IPS DF 19.7 (cell line): ENCODE results near the gene KAZN.

ENCODE experiments used
- DNase-seq: peaks from one replicate; pipeline ENCODE4 v3.0.0-alpha.2; 2013; ENCODE audit warnings: low read depth, low spot score

Gene KAZN

DNA sequence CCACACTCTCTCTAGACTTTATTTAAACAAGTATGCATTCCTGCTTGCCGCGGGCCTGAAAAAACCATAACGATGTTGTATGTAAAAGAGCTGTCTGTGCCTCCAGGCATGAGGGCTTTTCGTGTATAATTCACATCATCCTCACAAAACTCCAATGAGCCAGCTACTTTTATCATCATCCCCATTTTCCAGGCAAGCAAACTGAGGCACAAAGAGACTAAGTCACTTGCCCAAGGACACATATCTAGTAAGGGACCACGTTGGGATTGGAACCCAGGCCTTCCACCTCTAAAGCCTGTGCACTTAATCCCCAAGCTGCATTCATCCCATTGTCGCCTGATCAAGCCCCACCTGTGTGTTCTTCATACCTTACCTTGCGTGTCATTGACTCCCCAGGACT, 226.9 kb downstream of the KAZN start:
- DNase-seq, result no peak

DNA sequence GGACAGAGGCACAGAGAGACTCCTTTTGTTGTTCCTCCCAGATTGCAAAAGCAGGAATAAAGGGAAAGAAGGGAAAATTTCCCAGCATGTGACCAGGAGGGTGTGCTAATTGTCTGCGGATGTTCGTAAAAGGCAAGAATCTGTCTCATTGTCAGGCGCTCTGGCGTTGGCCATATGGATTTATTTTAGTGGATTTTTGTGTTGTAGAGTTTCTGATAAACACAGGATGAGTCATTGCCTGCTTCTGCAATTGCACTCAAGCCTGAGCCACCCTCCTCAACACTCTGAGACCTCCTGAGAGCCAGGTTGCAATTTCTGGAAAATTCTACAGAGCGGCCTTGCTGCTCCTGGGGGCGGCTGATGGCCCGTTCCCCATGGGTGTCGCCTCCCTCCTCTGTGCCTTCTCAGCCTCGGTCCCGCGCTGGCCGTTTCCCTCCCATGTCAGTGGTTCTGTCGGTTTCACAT, 227.7 kb downstream of the KAZN start:
- no peak for DNase-seq

DNA sequence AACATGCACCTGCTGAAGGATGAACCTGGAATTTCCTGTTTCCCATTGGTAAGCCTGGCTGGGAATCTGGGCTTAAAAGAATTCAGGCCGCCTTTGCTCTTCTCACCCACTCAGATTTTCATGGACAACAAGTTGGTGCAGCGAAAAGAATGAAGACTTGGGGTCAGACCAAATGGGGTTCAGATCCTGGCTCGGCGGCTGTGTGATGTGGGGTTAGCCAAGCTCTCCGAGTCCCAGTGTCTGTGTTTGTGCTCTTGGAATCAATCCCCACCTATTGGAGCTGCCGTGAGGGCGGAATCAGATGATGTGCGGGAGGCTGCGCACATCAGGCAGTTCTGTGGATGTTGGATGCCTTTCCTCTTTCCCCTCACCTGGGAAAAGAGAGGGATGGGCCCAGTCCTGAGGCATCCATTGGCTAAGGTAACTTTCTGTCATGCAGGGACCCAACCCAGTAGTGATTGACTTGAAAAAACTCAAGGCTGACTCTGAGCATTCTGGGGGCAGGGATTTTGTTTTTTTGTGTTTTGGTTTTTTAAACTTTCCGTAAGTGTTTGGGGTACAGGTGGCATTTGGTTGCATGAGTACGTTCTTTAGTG, 228.3 kb downstream of the KAZN start:
- DNase-seq, result no peak

DNA sequence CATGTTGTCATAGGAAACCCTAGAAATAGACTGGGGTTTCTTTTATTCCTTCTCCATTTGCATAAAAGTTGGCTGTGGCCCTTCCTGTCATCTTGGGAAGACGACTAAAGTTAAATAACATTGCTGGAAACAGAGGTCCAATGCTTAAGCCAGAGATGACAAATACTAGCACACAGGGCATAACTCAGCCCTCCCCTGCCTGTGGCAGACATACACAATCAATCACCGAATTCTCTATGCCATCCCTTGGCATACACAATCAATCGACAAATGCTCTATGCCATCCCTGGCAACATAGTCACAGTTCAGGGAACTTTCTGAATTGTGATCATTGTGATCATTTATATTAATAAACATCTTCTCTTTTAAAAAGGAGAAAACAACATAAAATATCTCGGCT, 229.4 kb downstream of the KAZN start:
- no peak for DNase-seq

DNA sequence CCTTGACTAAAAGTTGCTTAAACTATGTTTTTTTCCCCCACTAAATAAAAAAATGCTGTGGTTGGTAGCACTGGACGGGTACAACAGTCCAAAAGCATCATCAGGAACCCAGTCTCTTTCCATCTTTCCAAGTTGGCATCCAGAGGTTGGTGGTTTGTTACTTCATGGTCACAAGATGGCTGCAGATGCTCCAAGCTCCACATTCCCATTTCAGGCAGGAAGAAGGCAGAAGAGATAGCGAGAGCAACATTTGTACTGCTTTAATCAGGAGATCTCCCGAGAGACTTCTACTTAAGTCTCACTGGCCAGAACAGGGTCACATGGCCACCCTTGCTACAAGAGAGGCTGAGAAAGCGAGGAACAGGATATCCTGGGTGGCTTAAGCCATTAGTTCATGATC, 230.2 kb downstream of the KAZN start:
- DNase-seq, result no peak

DNA sequence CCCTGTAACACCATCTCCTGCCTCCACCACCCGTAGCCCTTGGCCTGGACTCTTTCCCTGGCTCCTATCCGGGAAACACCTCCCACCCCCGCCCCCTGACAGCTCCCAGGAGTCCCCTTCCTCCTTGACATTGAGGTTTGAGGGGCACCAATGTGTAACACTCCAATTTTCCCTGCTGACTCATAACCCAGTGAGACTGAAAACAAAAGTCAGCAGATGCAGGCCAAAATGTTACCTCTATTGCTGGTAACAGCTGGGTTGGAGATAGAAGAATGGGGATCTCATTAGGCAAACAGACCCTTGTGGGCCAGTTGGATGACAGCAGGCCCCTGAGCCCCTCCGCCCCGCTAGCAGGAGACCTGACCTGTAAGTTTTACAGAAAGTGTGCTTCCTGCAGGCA, 237.2 kb downstream of the KAZN start:
- DNase-seq, result no peak

DNA sequence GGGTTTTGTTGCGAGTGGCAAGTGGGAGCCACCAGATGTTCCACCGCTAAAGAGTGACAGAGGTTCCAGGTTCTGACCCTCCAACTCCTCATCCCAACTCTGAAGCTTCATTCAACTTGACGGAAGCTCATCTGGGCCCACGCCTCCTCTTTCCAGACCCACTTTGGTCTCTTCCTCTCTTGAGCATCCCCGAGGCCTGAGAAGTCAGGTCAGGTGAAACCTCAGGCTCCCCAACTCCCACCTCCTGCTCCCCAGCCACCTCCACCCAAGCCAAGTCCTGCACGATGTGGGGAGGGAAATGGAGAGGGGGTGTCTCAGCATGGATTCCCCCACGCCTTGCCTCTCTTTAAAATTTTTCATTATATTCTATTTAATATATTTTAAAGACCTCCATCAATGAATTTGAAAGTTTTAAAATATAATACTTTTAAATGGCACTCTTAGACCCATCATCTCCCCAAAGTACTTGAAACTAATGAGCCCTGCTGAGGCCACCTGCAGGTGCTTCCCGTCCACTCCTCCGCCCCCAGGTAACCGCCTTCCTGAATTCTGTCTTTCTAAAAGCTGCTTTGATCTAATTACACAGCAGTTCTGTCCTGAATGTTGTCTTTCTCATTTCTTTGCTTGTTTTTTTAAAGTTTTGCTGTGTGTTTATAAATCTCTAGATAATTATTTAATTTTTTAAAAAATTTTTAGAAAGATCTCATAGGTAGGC, 238.1 kb downstream of the KAZN start:
- no peak for DNase-seq

DNA sequence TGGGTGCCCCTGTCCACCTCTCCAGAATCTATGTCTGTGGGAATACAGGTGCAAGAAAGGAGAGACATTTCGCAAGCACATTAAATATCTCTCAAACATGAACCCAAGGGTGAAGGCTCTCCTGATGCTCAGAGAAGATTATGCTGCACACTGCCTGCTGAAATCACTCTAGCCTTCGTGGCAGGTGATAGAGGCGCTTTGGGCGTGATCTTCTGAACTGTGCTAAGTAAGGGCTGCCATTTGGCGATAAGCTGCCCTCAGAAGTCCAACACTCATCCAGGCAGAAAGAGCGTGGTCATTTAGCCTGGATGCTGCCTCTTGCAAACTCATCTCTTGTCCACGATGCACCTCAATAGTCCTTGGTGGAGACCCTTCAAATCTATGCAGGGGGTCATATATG, 241.9 kb downstream of the KAZN start:
- DNase-seq, result no peak

DNA sequence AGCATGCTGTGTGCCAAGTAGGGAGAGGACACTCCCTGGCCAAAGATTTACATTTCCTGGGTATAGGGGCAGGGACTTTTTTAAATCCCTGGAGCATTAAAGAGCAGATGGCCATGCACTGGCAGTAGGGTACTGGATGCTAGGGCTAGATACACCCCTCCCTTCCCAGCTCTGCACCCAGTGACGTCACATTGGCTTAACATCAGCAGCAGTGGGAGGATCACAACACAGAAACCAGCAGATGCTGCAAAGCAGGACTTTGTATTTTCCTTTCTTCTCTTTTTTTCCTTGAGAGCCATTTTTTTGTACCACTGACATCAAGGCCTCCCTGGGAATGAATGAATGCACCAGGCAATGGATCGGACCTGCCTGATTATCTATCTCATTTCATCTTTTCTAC, 243.0 kb downstream of the KAZN start:
- DNase-seq, result no peak

DNA sequence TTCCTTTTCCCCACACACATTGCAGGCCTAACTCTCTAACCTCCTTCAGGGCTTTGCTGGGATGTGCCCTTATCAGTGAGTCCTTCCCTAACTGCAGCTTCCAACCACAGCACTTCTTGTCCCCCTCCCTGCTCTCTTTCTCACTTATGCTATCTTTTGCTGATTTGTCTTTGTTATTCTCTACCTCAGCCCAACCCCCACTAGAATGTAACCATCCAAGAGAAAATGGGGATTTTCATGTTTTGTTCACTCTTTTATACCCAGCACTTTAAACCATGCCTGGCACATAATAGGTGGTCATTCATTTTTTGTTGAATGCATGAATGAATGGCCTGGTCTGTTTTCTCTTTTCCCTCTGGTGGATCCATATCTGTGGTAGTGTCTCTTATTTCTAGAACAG, 243.5 kb downstream of the KAZN start:
- no peak for DNase-seq

DNA sequence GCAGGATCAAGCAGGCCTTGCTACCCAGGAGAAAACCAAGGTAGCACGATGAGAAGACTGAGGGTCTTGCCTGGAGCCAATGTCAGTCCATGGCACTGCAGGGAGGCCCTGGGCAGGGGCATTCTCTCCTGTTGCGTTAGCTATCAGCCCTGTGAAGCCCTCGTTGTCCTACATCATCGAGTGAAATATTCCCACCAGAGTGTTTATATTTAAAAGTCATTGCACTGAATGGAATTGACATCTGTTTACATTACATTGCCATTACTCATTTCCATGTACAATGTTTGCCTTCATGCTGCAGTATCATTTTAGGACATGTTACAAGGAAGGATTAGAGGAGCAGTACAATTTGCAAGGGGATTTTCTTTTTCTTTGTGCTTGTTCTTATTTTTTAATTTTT, 243.9 kb downstream of the KAZN start:
- DNase-seq, result no peak

DNA sequence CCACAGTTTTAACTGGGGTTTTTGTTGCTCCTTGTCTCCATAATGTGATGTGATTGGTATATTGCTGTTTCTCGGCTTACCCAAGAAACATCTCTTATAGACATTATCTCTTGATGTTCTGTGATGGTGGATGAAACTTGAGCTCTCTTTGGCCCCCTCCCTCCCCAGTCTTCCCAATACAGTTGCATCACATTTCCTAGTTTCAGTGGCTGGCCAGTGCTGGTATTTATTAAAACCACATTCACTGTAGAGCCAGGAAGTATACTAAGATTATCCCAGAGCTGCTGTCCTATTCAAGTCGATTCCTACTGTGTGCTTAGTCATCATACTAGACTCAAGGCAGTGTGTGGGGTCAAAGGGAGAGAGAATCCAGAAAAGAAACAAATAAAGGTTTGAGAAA, 244.4 kb downstream of the KAZN start:
- DNase-seq, result no peak

DNA sequence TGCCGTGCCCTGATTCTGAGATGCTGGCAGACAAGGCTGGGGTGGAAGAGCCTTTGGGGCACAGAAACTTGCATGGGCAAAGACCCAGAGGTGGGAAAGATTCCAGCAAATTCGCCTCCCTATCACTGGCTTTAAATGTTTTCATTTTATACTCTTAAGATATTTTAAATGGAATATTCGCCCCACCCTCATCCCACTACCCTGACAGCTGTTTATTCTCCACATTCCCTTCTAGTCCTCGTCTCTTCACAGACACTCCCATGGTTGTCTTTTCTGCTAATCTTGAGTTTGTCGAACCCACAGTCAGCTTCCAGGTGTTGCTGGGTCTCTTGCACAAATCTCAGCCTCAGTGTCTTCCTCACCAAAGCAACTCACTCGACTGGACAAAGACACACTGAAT, 245.0 kb downstream of the KAZN start:
- DNase-seq, result no peak

DNA sequence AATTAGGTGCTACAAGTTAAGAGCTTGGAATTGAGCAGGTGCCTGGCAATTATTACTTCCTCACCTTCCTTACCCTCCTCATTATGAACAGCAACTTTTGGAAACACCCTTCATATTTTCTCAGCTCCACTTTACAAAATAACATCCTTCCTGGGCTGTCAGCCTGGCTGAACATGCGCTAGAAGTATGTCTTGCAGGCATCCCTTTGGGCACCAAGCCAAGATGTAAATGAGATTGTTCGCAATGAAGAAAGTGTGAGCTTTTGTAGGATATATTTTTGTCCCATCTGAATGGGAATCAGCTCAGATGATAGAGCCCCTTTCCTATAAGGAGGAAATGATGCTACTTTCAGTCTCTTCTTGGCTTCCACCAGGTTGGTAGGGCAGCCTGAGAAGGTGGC, 245.9 kb downstream of the KAZN start:
- DNase-seq, result no peak

DNA sequence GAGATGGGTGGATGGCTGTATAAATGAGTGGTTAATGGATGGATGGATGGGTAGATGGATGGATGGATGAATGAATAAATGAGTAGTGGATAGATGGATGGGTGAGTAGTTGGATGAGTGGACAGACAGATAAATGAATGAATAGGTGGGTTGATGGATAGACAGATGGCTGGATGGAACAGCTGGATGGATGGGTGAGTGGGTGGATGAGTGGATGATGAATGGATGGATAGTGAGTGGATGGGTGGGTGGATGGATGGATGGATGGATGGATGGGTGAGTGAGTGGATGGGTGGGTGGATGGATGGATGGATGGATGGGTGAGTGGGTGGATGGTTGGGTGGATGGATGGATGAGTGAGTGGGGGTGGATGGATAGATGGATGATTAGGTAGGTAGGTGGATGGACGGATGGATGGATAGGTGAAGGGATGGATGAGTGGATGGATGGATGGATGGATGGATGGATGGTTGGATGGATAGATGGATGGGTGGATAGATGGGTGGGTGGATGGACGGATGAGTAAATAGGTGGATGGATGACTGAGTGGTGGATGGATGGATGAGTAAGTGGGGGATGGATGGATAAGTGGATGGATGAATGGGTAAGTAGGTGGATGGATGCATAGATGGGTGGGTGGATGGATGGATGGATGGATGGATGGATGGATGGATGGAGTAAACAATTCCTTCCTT, 246.6 kb downstream of the KAZN start:
- no peak for DNase-seq

DNA sequence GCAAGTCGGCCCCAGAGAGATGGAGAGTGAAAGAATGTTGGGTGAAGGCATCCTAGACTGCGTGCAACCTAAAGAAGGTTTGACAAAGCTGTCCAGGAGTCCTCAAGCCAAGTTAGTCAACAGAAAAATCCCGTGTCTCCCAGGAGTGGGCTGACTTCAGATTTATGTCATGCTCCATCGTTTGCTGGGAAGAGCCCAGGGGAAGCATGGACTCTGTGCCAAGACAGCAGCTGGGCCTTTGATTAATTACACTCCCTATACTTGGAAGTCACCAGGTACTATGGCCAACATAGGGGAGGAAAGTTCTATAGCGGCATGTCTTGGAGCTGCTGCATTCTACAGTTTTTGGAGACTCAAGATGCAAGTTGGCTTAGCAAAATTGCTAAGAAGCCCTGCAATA, 247.4 kb downstream of the KAZN start:
- DNase-seq, result no peak

DNA sequence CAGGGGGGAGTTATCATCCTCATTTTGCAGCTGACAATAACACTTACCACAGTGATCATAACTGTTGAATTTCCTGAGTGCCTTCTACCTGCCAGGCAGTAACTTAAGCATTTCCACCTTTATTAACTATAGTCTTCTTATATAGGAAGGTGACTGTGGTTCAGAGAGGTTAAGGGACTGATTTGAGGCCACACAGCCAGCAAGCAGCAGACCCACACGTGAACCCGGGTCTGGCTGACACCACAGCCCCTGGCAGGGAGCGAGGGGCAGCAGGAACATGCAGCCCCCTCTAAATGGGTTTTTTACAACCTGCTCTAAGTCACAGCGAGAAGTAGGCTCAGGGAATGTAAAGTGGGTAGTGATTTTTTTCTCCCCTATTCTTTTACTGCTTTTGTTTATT, 248.2 kb downstream of the KAZN start:
- DNase-seq, result no peak

DNA sequence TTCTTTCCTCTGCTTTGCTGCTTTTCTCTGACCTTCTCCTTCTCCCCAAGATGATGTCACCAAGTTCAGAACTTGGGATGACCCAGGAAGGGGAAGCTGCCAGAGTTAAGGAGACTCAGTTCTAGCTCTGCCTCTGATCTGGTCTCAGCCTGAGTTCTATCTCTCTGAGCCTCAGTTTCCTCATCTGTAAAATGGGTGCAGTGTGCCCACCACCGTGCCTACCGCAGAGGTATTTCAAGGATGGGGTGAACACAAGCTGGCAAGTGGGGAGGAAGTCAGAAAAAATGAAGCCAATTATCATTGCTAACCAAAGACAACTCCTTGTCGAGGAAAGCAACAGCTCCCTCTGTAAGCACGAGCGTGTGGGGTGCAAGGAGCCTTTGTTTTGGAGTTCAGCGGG, 249.7 kb downstream of the KAZN start:
- DNase-seq, result no peak

DNA sequence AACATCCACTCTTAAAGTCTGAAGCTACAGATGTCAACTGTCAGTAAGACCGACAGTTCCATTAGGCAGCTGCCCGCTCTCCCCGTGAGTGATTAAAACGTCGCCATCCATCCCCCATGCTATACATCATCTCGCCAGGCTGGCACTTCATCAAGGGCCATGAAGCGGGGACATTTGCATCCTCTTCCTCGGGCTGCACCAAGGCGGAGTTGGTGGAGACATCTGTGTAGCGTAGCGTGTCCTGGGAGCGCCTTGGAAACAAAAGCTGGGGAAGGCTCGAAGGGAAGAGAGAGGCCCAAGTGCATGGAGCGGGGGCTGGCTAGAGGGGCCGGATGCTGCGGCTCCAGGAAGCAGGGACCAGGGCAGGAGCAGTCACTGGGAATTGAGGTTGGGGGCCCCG, 250.1 kb downstream of the KAZN start:
- no peak for DNase-seq

DNA sequence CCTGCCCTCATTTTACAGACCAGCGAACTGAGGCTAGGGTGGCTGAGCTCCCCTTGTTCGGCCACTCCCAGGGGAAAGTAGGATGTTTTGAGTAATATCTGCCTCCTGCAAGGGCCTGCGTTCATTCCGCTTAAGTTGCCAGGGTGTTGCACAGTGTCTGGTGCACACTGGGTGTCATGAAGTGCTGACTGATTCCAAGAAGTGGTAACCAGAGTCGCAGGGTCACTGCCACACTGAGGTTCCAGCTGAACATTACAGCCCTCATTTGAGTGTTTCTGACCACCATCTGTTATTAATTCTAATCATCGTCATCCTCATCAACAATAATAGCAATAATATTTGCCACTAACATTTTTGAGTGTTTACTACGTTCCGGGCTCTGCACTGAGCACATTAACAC, 250.6 kb downstream of the KAZN start:
- no peak for DNase-seq

DNA sequence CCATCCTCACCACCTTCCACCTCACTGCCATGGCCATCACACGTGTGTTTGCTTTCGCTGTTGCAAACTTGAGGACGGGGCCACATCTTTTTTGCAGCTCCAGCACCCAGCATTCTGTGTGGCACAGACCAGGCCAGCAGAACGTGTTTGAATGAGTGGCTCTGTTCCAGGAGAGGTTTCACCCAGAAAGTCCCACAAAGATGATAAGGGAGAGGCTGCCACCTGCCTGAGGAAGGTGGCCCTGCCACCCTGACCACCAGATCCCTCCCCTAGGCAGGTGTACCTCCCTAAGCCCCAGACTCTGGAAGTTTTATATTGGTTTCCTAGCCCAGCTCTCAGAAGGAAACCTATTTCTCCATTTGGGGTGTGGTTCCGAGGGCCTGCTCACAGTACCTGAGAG, 252.1 kb downstream of the KAZN start:
- no peak for DNase-seq

DNA sequence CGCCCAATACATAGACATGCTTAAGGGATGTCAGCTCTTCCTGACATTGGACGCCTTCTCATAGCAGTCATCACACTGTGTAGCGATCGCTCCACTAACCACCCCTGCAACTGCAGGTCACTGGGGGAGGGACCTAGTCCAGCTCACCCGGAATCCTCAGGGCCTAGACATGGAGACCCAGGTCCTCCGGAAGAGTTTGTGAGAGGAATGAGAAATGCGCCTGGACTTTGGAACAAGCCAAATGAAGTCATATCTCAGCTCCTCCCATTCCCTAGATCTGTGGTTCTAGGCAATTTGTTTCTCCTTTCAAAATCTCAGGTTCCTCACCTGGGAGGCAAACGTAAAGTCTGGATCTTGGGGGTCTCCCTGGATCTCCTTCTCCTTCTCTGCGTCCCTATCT, 253.3 kb downstream of the KAZN start:
- DNase-seq, result no peak

DNA sequence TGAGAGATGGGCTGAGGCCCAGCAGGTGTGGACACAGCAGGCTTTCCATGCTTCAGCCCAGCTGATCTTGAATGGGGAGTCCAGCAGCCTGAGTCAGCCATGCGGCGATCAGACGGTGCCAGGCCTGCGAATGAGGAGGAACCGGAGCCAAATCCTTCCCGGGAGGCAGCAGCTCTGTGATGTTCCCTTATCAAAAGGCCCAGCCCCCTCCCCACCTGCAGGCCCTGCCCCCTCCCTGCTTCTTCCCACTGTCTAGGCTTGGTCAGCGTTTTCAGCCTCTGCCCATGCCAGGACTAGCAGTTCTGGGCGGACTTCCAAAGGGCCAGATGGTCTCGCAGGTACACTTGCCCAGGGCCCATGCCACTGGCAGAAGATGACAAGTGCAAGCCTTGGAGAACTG, 253.8 kb downstream of the KAZN start:
- DNase-seq, result no peak
